K562 (cell line): ENCODE measurements around the gene TCFL5. TPM values are rescaled to one million over a fixed set of nuclear protein-coding genes. Genes with fewer than 3 reads are reported as not detected.

Experiments
- BMI1 ChIP-seq: fragments of 150-350 bp; IDR thresholded peaks from 2 replicates; pipeline ENCODE4 v1.6.1; 2014; ENCODE audit warnings: low read length
- CAMTA2 ChIP-seq: fragments of 250-450 bp; sonication (Bioruptor Pico); conservative IDR thresholded peaks from 2 replicates; pipeline ENCODE4 v1.5.1; 2022
- CHD2 ChIP-seq: IDR thresholded peaks from 2 replicates; pipeline ENCODE4 v1.6.1; 2011; ENCODE audit warnings: low read depth, low read length
- ELF4 ChIP-seq: fragments of 450-650 bp; formaldehyde crosslinking; IDR thresholded peaks from 2 replicates; pipeline ENCODE4 v1.4.0; 2022; ENCODE audit warnings: missing genetic modification characterization
- FOXM1 ChIP-seq, 2 experiments: fragments of 450-650 bp in 1 of 2; sonication (generic) in 1 of 2; formaldehyde crosslinking in 1 of 2; IDR thresholded peaks; 2 replicates each; pipeline versions ENCODE4 v1.6.1 to v1.9.0; 2017 to 2022; ENCODE audit warnings: low read depth in 2 of 2, mild to moderate bottlenecking in 2 of 2, missing genetic modification reagents in 1 of 2, moderate library complexity in 1 of 2
- GTF2E2 ChIP-seq: fragments of 200-800 bp; sonication (Bioruptor generic); IDR thresholded peaks from 2 replicates; pipeline ENCODE4 v1.6.1; 2016; ENCODE audit warnings: missing genetic modification characterization, missing compliant biosample characterization
- HMG20B ChIP-seq: fragments of 250-450 bp; sonication (Bioruptor Pico); IDR thresholded peaks from 2 replicates; pipeline ENCODE4 v1.5.0; 2021; ENCODE audit warnings: mild to moderate bottlenecking
- MTA2 ChIP-seq: fragments of 450-650 bp; IDR thresholded peaks from 2 replicates; pipeline ENCODE4 v1.6.1; 2016; ENCODE audit warnings: low read depth
- PRMT5 ChIP-seq: sonication (generic); formaldehyde crosslinking; IDR thresholded peaks from 2 replicates; pipeline ENCODE4 v1.5.0; 2020; ENCODE audit warnings: missing genetic modification reagents
- SIX5 ChIP-seq, 2 experiments: IDR thresholded peaks; 2 replicates each; pipeline ENCODE4 v1.6.1; 2011; ENCODE audit warnings: low read length in 2 of 2, borderline replicate concordance in 1 of 2, low read depth in 1 of 2, mild to moderate bottlenecking in 1 of 2, moderate library complexity in 1 of 2; ENCODE audit not compliant: insufficient read depth in 1 of 2
- TAL1 ChIP-seq: fragments of 450-650 bp; IDR thresholded peaks from 2 replicates; pipeline ENCODE4 v1.6.1; 2016; ENCODE audit warnings: mild to moderate bottlenecking
- TCF3 ChIP-seq: sonication (generic); formaldehyde crosslinking; IDR thresholded peaks from 2 replicates; pipeline ENCODE4 v1.4.0; 2020; ENCODE audit warnings: mild to moderate bottlenecking, missing genetic modification reagents
- TFE3 ChIP-seq: fragments of 450-650 bp; formaldehyde crosslinking; IDR thresholded peaks from 2 replicates; pipeline ENCODE4 v1.4.0; 2020; ENCODE audit warnings: mild to moderate bottlenecking, mixed read lengths
- VEZF1 ChIP-seq: fragments of 200-800 bp; sonication (Bioruptor generic); IDR thresholded peaks from 2 replicates; pipeline ENCODE4 v1.6.1; 2017; ENCODE audit warnings: missing genetic modification characterization, missing compliant biosample characterization
- ZNF318 ChIP-seq, 2 experiments: fragments of 450-650 bp; IDR thresholded peaks; 2 replicates each; pipeline ENCODE4 v1.6.1; 2016; ENCODE audit warnings: mild to moderate bottlenecking in 2 of 2, borderline replicate concordance in 1 of 2, low read depth in 1 of 2, moderate library complexity in 1 of 2
- ZNF445 ChIP-seq: fragments of 250-450 bp; sonication (Bioruptor Pico); IDR thresholded peaks from 2 replicates; pipeline ENCODE4 v1.4.0; 2020; ENCODE audit warnings: low read depth, mild to moderate bottlenecking, moderate library complexity
- ZNF644 ChIP-seq: fragments of 200-800 bp; sonication (Bioruptor generic); IDR thresholded peaks from 2 replicates; pipeline ENCODE4 v1.6.1; 2016; ENCODE audit warnings: low read depth, missing genetic modification characterization, missing compliant biosample characterization
- ZNF707 ChIP-seq: fragments of 250-450 bp; sonication (Bioruptor Pico); conservative IDR thresholded peaks from 2 replicates; pipeline ENCODE4 v1.8.0; 2022; ENCODE audit warnings: inconsistent platforms, mild to moderate bottlenecking, moderate library complexity
- polyA plus RNA-seq, 8 experiments: library from polyadenylated mRNA; depleted of rRNA in 4 of 8; stranded (reverse) in 5 of 8; unstranded in 3 of 8; fragments of >200 nt; fragmentation: Nextera tagmentation in 2 of 8; fragmentation: Illumina TruSeq in 1 of 8; extraction: Ambion mirVana in 2 of 8; extraction: Trizol in 1 of 8; gene quantifications; 2 replicates each; pipeline versions ENCODE4 v1.2.1 to v1.2.3, GENCODE V29; 2011 to 2014; ENCODE audit warnings: inconsistent platforms in 1 of 8, missing spikeins in 1 of 8
- total RNA-seq, 7 experiments: library from RNA; depleted of rRNA in 6 of 7; stranded (reverse); fragments of >200 nt in 6 of 7; fragmentation: Illumina TruSeq in 2 of 7; extraction: Trizol in 2 of 7; gene quantifications; 2 replicates each; pipeline versions ENCODE4 v1.2.1 to v1.2.3, GENCODE V29; 2011 to 2021; ENCODE audit warnings: low replicate concordance in 1 of 7

The TCFL5 gene
- total and polyA plus RNA-seq, 9 of the 15 experiments (the other 6 are each of a cell fraction or from before 2014, with no cell fraction given) = 1.00 to 12.6 (median 9.1) TPM

GRCh38 chr20:62861726-62862336 lies at the start of gene TCFL5 (continued):
- TF ChIP-seq ZNF318 (IDR thresholded peaks at IDR 0.05; ENCODE audit: borderline replicate concordance in 1 of 2, low read depth in 1 of 2) = no peak
- TF ChIP-seq ELF4 (CRISPR knock-in tag) = 0 out of 2 replicates have a peak, but pooled peaks have one; percentile 48
- TF ChIP-seq SIX5 (IDR thresholded peaks at IDR 0.05; ENCODE audit: borderline replicate concordance in 1 of 2, insufficient read depth in 1 of 2, low read depth in 1 of 2, low read length in 2 of 2) = no peak
- TF ChIP-seq MTA2 = no peak
- TF ChIP-seq TFE3 = no peak
- TF ChIP-seq ZNF707 (CRISPR knock-in tag) = no peak
- no peak for TF ChIP-seq GTF2E2
- no peak for TF ChIP-seq FOXM1 (IDR thresholded peaks at IDR 0.05; ENCODE audit: low read depth)
- no peak for TF ChIP-seq FOXM1 (CRISPR knock-in tag; IDR thresholded peaks at IDR 0.05; ENCODE audit: low read depth)
- no peak for TF ChIP-seq PRMT5 (CRISPR knock-in tag)
- 0 out of 2 replicates have a peak, but pooled peaks have one; percentile 20 for TF ChIP-seq TCF3 (CRISPR knock-in tag)
- TF ChIP-seq ZNF644 (tag) = no peak
- peak; percentile 77 for TF ChIP-seq VEZF1 (CRISPR knock-in tag)
- no peak for TF ChIP-seq ZNF445
- TF ChIP-seq CAMTA2 (CRISPR knock-in tag) = no peak
- no peak for TF ChIP-seq HMG20B (CRISPR knock-in tag)
- TF ChIP-seq TAL1 = no peak
- no peak for TF ChIP-seq CHD2
- TF ChIP-seq BMI1 = no peak
